HG03558 (cell line): ENCODE results near the gene HRAS.

Source experiments
- ATAC-seq: cut with Tn5 transposase; IDR thresholded peaks from one replicate; pipeline ENCODE4 v1.9.1; 2021; ENCODE audit warnings: moderate number of reproducible peaks; ENCODE audit not compliant: unreplicated experiment; ENCODE audit errors: extremely low read depth

HRAS gene

DNA sequence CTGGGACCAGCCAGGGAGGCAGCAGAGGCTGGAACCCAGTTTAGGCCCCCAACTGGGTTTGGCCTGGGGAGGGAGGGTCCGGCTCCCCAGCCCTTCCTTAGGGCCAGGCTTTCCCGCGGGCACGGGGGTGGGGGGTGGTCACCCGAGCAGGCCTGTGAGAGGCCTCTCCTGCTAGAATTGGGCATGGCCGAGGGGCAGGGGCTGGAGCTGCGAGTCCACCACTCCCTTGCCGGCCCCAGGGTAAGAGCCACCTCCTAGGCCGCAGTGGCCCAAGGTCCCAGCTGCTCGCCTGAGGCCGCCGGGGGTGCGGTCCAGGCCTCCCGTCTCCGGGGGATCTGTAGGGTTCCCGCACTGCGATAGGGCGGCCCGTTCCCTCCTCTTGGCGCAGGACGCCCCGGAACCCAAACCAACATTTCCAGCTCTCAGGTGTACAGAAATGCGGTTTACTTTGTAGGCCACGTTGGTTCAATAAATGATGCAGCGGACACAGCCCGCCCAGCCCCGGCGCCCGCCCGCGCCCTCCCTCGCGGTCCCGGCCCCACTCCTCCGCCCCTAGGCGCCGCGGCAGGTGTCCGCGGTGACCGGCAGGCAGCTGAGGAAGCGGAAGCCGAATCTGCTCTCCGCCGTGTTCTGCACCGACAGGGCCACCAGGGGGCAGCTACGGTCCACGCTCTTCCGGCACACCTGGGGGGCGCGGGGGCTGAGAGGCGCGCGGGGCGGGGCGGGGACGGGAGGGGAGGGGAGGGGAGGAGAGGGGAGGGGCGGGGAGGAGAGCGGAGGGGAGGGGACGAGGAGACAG, 19.3 kb upstream of the HRAS start:
- no peak for ATAC-seq

GRCh38 chr11:553988-554340, 18.6 kb upstream of the HRAS start:
- ATAC-seq, result no peak

DNA sequence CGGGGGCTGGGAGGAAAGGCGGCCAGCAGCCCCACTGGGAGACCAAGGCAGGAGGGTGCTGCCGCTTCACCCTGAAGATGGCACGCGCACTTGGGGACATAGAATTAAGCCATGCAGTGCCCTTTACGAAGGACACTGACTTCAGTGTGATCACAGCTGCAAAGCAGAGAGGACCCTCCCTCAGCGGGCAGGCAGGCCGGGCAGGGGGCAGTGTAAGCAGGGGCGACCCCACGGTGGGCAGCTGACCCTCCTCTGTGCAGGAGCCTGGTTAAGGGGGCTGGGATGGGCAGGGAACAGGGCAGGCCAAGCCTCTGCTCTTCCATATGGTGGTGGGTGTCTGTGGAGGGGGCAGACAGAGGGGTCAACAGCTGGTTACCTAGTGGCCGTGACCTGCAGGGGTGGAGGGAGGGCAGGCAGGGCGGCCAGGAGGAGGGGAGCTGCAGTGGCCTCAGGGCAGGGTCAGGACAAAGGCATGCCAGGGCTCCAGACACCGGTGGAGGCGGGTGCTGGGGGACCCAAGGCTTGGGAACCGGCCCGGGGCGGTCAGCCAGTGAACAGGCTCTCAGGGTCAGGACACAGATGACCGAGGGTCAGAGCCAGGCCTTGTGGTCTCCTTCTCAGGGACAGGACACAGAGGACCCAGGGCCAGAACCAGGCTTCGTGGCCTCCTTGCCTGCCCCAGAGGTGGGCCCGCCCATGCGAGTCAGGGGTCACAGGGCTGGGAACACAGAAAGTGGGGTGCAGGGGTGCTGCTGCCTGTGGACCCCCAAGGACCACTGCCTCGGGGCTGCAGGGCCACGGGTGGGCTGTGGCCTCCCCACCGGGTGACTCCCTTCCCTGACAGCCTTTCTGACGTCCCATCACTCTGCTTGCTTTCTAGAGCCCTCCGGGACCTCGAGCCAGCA, 18.0 kb upstream of the HRAS start:
- ATAC-seq, result no peak

DNA sequence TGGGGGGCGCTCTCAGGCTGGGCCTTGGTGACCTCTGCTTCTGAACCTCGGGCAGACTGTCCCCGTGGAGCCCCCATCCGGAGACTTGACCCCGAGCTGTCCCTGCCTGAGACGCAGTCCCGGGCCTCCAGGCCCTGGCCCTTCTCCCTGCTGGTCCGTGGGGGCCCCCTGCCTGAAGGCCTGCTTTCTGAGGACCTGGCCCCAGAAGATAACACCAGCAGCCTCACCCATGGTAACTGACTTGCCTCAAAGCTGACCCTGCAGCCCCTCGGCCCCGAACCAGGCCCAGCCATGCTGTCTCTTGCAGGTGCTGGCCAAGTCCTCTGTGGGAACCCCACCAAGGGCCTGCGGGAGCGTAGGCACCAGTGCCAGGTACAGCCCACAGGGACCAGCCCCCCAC, 16.2 kb upstream of the HRAS start:
- no peak for ATAC-seq

- ATAC-seq, result no peak
These were observed 15.8 kb upstream of the HRAS start for GRCh38 chr11:551131-551530.

DNA sequence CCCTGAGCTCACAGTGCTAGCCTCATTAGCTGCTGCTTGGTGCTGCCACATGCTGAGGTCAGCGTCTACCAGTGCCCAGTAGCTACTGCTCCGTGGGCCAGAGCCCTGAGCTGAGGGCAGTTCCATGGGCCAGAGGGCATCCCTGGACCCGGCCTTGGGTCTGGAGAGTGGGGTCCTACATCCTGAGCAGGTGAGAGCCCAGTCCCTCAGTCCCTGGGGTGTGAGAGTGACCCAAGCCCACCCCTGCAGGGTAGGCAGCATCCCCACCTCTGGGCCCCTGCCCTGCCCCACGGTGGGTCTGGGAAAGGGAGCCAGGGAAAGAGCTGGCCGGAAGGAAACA, 15.3 kb upstream of the HRAS start:
- no peak for ATAC-seq

DNA sequence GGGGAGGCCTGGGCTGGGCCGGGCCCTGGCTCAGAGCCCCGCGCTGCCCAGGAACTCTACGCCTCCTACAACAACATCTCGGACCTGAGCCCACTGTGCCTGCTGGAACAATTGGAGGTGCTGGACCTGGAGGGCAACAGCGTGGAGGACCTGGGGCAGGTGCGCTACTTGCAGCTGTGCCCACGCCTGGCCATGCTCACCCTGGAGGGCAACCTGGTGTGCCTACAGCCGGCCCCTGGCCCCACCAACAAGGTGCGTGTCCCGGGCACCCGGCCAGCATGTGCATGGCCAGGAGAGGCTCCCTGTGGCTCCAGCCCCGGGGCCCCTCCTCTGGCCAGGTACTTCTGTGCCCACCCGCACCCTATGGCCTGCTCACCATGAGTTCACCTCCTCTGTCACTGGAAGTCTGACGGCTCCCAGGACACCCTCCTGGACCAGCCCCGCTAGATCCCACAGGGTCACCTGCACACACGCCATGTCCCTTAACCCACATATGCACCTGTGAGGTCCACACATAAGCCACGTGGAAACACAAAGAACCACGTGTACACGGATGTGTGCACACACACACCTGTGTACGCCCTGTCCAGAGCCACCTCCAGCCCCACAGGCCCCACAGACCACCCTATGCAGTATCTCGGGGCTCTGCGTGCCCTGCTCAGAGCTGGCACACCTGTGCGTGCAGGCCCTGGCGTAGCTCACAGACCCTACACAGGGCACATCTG, 14.8 kb upstream of the HRAS start:
- ATAC-seq, result no peak

DNA sequence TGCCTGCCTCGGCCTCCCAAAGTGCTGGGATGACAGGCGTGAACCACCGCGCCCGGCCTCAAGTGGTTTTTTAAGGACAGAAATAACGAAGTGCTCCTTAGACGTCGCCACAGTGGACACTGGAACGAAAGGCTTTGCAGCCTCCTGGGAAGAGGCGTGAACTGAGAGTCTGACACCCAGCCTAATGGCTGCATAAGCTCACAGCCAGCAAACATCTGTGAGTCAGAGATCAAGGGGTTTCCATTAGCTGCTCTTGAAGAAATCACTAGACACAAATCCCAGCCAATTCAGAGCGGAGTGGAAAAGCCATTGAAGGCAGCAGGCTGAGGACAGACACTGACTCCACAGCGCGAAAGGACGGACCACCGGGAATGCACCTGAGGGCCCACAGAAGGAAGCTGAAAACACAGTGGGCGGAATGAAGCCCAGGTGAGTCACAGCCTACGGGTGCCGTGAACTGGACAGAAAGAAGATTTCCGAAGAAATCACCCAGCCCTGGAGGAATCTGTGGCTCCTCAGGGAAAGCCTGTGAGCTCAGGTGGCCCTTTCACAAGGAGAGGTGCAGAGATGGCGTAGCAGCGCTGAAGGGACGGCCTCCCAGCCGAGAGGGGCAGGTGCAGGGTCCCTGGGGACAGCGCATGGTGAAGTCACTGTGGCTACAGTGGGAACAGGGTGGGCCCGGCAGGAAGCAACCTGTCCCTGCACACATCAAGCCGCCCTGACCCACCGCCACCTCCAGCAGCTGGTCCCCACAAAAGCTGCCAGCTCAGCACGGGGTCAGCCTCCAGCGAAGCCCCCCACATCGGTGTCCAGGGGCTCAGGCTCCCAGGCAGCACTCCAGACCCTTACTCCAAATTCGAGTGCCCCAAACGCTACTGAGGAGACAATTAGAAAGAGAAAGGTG, 13.6 kb upstream of the HRAS start:
- no peak for ATAC-seq

DNA sequence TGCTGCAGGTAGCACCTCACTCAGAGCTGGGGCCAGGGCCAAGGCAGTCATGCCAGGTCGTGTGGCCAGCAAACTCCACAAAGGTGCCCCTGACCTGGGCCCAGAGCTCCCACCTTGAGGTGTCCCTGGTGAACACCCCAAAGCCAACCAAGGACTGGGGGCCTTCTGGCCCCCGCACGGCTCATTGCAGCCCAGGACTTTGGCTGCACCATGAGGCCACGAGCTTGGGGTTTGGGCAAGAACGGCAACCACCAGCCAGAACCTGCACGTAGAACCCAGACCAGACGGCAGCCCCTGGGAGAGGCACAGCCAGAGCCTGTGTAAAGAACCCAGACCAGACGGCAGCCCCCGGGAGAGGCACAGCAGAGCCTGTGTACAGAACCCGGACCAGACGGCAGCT, 9.8 kb upstream of the HRAS start:
- ATAC-seq, result no peak

DNA sequence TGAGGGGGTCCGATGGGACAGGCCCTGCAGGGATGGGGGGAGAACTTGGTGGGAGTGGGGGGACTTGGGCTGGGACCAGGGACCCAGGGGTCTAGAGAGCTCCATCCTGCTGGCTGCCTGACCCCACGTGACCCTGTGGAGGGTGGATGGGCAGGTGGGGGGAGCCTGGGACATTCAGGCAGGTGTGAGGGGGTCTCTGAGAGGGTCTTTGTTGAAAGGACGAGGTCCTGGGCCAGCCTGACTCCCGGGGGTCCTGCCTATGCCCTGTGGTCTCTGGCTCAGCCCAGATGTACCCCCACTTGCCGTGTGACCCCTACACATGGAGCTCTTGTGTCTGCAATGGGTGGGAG, 9.4 kb upstream of the HRAS start:
- no peak for ATAC-seq

DNA sequence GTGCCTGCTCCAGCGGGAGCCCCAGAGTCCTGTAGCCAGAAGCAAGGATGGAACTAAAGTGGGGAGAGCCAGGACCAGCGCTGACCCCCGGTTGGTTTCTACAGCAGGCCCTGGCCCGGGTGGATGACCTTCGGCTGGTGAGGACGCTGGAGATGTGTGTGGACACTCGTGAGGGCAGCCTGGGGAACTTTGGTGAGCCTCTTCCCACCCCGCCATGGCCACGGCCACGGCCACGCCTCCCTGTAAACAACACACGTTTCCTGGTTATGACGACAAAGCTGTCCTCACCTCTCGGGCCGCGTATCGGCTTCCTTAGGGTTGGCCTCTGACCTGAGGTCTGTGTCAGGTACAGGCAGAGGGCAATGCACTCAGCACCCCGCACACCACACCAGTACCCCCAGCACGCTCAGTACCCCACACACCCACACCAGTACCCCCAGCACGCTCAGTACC, 6.1 kb upstream of the HRAS start:
- no peak for ATAC-seq

DNA sequence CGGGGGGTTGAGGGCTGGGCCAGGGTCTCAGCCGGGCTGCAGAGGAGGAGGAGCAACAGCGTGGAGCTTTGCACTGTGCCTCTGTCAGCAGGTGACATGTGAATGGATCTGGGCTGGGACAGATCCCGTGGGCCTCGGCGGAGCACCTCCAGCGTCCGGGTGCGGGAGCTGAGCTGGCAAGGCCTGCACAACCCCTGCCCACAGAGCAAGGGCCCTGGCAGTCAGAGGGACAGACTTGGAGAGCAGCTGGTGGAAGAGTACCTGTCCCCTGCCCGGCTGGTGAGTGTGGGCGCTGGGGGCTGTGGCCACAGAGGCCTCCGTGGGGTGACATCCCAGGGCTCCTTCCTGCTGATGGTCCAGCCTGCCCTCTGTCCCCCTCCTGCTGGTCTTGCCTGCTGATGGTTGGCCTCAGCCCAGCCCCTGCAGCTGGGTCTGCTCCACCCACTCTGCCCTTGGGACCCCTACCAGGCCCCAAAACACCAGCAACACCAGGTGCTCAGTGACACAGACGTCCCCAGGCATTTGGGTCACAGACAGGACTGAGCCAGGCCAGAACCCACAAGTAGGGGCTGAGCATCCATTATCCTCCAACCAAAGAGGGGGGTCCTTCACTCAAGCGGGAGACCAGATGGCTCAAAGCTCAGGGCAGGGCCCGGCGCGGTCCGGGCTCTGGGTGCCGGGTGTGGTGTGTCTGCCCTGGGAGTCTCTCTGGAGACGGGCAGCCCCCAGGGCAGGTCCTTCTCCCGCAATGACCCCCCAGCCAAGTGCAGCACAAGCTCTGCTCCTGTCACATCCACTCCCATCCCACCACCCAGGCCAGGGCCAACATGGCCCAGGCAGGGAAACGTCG, 5.4 kb upstream of the HRAS start:
- ATAC-seq, result no peak

DNA sequence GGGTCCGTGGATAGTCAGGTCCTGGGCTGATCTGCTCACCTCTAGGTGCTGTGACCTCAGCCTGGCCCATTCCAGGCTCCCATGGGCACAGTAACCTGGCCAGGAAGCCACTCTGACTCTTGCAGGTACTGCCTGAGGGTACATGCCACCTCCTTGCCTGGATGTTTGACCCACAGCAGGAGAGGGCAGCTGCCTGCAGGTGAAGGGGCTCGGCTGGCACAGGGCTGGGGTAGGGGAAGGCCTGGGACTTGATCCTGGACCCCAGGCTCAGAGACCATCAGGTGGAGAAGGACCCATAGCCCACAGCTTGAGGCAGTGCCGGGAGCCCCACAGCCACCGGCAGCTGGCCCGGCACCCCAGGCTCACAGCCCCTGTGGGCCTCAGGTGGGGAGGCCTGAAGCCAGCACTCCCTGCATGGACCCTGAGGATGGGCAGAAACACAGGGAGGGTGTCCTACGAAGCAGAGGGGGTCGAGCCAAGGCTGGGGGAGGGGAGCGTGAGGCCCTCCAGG, 4.7 kb upstream of the HRAS start:
- ATAC-seq, result no peak

- ATAC-seq, result no peak
These were observed 3.2 kb upstream of the HRAS start for GRCh38 chr11:538431-539051.

DNA sequence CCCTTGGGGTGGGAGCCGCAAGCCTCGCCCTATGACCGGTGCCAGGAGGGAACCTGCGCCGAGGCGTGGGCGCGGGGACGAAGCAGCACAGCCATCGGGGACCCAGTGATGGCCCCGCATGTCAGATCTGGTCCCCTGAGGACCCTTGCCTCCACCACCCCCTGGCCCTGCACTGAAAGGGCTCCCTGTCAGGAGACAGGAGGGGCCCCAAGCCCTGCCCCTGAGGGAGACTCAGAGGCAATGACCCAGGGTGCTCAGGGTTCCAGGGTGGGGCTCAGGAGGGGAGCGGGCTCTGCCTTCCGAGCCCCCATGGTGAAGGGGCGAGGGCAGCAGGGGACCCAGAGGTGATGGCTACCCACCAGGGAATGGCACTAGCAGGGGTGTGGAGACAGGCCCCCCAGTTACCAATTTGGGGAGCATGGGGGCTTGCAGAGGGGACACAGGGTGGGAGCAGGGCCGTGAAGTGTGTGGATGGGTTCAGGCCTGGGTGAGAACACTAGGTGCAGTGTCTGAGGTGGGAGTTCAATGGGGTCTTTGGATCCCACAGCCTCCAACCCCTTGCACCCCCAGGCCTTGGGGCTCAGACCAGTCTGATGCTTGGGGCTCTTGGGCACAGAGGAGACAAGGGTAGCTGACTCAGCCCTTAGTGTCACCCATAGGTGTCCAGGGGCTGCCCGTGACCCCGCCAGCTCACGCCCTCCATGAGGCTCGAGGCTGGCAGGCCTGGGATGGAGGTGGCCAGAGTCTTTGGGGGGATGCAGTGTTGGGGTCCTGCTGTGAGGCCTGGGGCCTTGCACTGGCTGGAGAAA, 2.5 kb upstream of the HRAS start:
- ATAC-seq, result no peak

- ATAC-seq, result no peak
These were observed 1.7 kb upstream of the HRAS start, which contains the start of gene LRRC56 for GRCh38 chr11:536841-537621. Gene LRRC56, plus strand, starts transcription at chr11:537527. Its CDS starts 3,158 bp downstream, at chr11:540685.

GRCh38 chr11:535210-535518, 212 bp downstream of the HRAS start:
- no peak for ATAC-seq
